Renal cortical epithelial cell (primary cell): Measurements from ENCODE around the gene ZBTB21. TPM values are rescaled to one million over a fixed set of nuclear protein-coding genes. Genes with fewer than 3 reads are reported as not detected.
"Not testable (repeated sequence)": the region's sequence is repeated elsewhere in the genome, so short reads cannot be mapped to it uniquely, and the experiment has no call there.

Experiments
- DNase-seq: peaks from one replicate; pipeline ENCODE4 v3.0.0-alpha.2; 2011; ENCODE audit warnings: low read depth
- total RNA-seq: library from RNA; depleted of rRNA; stranded (reverse); fragments of >200 nt; gene quantifications from 2 replicates; pipeline ENCODE4 v1.2.3, GENCODE V29; 2014

ZBTB21 gene
- total RNA-seq, 1 donor from 2014 or later, result 9.0 TPM

- no peak for DNase-seq
Measured at GRCh38 chr21:41967708-41968107, 42.5 kb downstream of the ZBTB21 start.

DNA sequence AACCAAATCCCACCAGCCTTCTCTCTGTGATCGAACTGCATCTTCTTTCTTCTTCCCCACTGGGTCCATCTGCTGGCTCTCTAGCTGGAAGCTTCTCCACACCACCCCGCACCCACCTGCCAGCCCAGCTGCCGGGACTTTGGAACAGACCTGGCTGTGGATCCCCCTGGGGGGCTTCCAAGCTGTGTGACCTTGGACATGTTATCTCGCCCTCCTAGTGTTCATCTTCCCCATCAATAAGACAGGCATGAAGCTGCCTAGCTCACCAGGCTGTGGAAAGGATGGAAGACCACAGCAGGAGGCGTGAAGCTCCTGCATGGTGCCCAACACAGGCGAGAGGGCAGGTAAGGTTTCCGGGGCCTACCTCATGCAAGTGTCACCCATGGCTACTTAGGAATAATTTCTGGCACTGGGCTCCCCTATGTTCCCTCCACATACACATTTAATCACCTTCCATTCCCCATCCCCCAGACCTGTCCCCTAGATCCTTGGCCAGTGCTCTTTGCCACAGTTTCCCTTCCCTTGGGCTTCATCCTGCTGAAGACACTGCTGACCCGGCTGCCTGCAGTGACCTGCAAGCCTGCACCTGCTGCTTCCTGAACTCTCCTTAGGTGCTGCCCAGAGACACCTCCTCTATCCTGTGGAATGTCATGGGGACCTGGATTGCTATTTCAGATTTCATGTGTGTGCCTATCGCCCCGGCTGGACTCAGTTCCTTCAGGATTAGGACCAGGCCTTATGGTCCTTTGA is 43.1 kb downstream of the ZBTB21 start:
- no peak for DNase-seq

- no peak for DNase-seq
Measured at GRCh38 chr21:41966041-41966833, 43.9 kb downstream of the ZBTB21 start.

- no peak for DNase-seq
Measured at GRCh38 chr21:41965461-41966013, 44.6 kb downstream of the ZBTB21 start.

GRCh38 chr21:41965045-41965444 is 45.1 kb downstream of the ZBTB21 start:
- no peak for DNase-seq

- no peak for DNase-seq
Measured at GRCh38 chr21:41964171-41964570, 46.0 kb downstream of the ZBTB21 start.

DNA sequence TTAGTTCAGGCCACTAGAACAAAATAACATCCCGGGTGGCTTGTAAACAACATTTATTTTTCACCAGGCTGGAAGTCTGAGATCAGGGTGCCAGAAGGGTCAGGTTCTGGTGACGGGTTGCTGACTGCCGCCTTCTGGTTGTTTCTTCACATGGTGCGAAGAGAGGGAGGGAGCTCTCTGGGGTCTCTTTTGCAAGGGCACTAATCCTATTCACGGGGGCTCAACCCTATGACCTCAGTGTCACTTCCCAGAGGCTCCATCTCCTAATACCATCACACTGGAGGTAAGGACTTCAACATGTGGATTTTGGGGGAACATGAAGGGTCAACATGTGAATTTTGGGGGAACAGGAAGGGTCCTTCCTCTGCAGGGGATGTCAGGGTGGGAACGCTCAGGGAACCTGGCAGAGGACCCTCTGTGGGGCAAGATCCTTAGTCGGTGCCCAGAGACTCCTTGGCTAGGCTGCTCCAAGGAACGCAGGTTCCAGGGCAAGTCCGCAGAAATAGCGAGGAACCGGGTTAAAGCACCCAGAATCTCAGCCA is 47.7 kb downstream of the ZBTB21 start:
- no peak for DNase-seq

- no peak for DNase-seq
Measured at GRCh38 chr21:41961753-41962152, 48.4 kb downstream of the ZBTB21 start.

GRCh38 chr21:41961282-41961701 is 48.9 kb downstream of the ZBTB21 start:
- no peak for DNase-seq

DNA sequence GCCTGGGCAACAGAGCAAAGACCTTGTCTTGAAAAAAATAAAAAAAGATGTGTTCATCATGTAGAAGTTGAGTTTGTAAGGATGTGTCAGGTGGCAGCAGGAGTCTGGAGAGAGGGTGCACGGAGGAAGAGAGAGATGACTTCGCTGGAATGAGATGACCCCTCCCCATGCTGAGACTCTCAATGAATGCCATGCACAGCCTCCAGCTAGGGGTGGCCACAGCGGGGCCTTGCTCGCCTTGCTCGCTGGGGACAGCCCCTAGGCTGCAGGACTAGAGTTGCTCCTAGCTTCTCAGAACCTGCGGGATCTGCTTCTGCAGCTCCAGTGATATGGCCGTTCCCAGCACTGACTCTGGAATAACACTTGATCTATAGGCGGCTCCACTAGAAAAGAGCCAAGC is 49.8 kb downstream of the ZBTB21 start:
- DNase-seq, result no peak

DNA sequence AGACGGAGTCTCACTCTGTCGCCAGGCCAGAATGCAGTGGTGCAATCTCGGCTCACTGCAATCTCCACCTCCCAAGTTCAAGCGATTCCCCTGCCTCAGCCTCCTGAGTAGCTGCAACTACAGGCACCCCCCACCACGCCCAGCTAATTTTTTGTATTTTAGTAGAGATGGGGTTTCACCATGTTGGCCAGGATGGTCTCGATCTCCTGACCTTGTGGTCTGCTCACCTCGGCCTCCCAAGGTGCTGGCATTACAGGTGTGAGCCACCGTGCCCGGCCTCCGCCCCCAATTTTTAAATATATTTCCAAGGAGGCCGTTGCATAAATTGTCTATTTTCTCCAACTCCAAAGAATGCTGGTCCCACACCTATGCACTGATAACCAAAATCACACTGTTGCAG is 50.5 kb downstream of the ZBTB21 start:
- DNase-seq, result not testable (repeated sequence)

DNA sequence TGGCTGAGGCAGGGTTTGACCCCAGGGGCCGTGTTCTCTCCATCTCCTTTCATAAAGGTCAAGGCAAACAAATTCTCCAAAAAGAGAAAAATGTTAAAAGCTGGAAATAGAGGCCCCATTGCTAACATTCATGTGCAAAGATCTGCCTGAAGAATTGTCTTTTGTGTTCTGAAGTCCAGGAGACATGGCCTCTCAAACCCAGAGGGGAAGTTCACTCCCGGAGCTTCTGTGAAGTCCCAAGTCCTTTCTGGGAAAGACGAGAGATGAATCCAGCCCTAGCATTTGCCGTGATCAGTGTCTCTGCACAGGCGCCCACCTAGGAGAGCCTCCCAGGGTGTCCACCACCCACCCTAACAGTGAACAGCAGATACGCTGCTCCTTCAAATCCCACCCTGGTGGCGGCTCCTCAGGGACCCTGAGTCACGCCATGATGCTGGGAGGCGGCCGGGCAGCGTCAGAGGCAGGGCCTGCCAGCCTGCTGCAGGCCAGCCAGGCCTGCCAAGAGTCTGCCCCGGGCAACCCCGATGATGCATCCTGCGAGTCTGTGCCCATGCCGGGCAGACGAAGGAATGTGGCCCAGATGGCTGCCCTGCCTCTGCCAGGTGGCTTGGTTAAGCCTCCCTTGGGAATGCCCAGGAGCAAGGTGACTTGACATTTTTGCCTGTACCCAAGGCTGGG is 51.1 kb downstream of the ZBTB21 start:
- DNase-seq, result peak; percentile 42

- peak; percentile 89 for DNase-seq
Measured at GRCh38 chr21:41957991-41958766, 52.0 kb downstream of the ZBTB21 start.

GRCh38 chr21:41956926-41957729 is 53.0 kb downstream of the ZBTB21 start:
- peak; percentile 45 for DNase-seq

DNA sequence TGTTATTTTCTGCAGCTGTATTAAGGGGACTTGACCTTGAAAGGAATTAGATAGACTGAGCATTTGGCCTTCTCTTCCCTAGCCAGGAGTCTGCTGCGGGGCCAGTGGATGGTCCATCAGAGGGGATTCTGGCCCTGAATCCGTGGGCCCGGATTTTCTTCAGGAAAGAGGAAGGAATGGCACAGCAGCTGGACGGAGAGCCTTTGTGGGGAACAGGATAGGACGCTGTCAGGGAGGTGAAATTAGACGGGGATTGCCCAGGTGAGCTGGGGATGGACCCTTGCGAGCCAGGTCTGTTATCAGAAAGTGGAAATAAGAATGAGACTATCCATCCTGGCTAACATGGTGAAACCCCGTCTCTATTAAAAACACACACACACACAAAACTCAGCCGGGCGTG is 54.6 kb downstream of the ZBTB21 start:
- DNase-seq, result no peak

GRCh38 chr21:41954654-41955499 is 55.3 kb downstream of the ZBTB21 start:
- DNase-seq, result no peak

- peak; percentile 28 for DNase-seq
Measured at GRCh38 chr21:41953831-41954653, 56.1 kb downstream of the ZBTB21 start, which contains the start of gene C2CD2. Gene C2CD2, minus strand, starts transcription at chr21:41954018. Its CDS starts 370 bp downstream, at chr21:41953648.

DNA sequence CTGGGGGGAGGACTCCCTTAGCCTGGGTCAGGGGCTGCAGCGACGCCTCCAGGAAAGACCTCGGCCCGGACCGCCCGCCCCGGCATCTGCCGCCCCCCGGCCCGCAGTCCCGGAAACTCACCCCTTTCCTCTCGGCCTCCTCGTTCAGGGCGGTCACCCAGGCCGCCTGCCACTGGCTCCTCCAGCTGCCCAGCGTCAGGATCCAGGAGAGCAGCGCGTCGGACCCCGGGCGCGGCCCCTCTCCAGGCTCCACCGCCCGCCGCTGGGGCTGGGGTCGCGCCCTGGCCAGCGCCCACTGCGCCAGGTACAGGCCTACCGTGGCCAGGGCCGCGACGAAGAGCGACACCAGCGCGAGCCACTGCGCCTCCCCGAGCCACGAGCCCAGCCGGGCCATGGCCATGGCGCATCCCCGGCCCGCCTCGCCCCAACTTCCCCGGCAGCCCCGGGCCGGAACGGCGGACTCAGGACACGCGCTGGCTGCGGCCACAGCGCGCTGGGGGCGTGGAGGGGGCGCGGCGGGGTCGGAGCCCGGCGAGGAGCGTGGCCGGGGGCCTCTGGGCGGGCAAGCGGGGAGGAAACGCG is 56.8 kb downstream of the ZBTB21 start:
- DNase-seq, result no peak
